SKM-1 (cell line): ENCODE measurements around the gene MXD4.

Experiments used
- DNase-seq: peaks from one replicate; lab custom pipeline; 2025; ENCODE audit not compliant: unreplicated experiment; lab: John Stamatoyannopoulos, UW

Gene MXD4

DNA sequence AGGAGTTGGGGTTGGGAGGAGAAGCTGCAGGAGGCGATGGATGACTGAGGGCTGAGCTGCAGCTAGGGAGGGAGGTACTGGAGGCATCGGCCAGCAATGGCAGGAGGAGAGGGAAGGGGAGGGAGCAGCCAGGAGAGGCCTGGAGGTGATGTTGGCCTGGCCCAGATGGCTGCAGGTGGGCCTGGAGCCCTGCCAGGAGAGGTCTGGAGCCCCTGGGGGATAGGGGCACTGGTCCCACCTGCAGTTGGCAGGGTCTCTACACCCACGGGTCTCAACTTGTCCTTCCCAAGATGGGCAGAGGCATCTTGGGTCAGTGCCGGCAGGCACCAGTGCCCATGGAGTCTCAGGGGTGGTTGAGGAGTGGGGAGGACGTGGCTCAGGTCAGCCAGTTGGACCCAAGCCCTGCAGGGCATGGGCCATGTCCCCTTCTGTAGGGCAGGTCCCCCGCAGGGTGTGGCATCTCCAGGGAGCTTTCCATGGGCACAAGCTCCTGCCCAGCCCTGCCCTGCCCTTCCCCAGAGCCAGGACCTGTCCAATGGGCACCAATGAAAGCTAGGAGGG is 2.7 kb upstream of the MXD4 start:
- no peak for DNase-seq

DNA sequence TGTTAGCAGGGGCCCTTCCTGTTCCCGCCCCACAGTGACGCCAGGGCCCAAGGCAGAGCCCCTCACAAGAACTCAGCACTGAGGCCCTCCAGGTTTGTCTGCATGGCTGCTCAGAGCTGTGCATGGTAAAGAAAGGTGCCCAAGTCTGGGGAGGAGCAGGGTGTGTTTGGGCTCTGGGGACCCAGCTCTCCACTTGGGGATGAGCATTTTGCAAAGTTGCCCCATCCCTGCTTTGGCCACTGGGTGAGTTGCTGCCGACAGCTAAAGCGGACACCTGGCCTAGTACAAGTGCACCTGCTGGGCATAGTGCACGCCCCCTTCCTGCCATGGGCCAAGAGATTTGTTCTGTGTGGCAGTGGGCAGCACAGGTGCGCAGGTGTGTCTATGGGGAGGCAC is 2.0 kb upstream of the MXD4 start:
- DNase-seq: no peak

DNA sequence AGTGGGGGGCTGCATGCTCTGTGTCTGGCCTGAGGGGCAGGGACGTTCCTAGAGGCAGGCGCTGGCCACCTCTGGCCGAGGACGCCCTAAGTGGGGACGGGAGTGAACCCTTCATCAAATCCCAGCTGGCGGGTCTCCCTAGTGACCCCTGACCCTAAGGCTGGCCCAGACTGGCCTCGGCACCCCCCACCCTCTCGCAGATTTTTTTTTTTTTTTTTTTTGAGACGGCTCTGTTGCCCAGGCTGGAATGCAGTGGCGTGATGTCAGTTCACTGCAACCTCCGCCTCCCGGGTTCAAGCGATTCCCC is 988 bp upstream of the MXD4 start:
- no peak for DNase-seq

DNA sequence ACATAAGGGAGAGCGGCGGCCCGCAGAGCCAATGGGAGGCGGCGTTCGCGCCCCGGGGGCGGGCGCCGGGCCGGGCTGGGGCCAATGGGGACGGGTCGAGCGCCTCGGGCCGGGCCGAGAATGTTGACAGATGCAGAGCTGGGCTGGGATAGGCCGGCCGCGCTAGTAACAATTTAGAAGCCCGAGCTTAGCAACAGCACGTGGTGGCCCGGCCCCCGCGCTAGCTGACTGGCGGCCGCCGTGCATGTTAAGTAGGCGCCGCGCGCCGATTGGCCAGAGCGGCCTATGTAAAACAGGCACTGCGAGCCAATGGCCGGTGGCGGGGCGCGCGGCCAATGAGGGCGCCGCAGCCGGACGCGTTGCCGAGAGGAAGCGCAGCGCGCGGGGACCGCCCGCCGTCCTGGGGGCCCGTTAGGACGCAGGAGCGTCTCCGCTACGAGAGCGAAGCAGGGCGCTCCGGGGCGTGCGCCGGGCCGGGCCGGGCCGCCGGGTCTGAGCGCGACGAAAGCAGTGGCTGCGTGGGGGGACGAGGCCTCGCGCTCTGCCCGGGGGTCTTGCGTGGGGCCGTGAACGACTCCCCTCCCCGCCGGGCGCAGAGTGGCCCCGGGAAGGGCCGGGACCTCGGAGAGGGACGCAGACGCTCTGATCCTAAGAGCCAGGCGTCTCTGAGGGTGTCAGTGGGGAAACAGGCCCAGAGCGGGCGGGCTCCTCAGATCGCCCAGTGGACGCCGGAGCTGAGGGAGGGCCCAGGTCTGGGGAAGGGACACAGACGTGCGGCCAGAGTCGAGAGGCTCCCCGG is 435 bp upstream of the MXD4 start:
- DNase-seq: peak; percentile 99

DNA sequence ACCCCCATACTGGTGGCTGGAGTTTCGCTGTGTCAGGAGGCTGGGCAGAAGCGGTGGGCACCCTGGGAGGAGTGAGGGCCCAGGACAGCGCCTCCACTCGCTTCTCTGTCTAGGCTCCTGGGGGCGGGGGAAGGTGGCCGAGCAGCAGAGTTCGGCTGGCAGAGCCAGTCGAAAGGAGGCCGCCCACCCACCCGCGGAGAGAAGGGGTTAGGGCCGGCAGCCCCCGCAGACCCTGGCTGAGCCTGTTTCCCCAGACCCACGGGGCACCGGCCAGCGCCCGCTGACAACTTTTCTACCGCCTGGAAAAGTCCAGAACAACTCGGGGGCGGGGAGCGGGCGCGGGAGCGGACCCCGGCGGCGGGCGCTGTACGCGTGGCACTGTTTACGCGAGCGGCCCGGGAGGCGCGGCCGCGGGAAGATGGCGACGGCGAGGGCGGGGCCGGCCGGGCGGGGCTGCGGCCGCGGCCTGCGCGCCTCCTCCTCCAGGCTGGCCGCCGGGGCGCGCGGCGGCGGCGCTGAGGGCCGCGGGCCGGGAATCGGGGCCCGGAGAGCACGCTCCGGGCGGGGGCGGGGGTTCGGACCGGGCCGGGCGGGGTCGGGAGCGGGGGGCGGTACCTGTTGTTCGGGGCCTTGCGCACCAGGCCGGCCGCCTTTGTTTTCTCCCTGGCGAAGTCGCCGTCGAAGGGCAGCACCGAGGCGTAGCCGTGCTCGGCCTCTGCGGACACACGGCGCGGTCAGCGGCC is 628 bp downstream of the MXD4 start:
- DNase-seq: no peak

DNA sequence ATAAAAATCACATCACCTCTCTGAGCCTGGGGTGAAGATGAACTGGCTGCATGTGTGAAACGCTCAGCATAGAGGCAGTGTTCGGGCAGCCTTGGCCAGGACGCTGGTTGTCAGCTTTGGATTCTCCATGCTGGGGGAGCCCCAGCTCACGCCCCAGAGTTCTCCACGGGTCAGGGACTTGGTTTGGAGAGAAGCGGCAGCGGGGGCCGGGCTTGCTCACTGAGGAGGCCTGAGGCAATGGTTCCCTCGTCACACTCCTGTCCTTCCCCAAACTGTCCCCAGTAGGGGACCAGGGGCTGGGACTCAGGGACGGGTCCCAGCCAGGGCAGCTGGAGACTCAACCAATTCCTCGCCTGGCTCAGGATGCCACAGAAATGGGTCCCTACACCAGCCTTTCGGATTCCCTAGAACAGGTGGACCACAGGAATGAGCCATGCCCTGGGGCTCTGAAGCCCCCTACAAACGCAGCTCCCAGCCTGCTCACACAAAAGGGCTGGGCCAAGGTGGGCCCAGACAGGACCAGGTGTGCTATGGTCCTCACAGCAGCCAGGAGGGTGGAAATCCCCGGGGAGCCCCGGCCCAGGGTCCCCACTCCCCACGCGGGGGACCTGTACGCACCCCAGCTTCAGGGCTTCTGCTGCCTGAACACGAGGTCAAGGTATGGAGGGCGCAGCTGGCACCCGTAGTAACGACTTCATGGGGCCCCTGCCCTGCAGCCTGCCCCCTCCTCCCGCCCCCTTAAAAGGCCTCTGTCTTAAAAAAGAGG is 1.4 kb downstream of the MXD4 start:
- no peak for DNase-seq

DNA sequence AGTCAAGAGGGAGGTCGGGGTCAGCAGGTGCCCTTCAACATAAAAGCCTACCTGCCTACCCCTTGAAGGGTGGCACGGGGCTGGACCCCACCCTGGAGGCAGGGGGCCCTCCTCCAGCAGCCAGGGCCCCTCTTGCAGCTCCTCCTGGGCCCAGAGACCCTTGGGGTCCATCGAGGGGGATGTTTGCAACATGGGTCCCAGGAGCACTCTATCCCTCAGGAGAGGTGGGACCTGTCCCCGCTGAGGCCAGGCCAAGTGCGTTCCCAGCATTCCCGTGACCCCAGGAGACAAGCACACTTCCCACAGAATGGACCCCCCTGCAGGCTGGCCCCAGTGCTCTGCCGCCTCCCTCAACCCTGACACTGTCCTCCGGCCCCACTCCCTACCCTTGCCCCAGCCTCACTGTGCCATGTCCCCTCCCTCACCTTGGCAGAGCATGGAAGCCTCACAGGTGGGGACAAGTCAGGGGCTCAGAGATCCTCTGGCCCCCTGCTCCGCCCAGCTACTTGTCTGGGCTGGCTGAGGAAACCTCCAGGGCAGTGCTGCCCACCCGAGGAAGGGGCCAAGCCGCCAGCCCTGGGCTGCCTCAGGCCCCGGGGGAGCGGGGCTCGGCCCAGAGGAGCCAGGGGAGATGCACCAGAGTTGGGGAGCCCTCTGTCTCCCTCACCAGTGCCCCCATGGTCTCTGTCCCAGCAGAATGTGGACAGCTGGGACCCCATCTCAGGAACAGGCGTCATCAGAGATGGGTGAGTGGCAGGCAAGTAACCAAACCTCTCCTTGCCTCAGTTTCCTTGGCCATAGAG is 2.2 kb downstream of the MXD4 start:
- no peak for DNase-seq

DNA sequence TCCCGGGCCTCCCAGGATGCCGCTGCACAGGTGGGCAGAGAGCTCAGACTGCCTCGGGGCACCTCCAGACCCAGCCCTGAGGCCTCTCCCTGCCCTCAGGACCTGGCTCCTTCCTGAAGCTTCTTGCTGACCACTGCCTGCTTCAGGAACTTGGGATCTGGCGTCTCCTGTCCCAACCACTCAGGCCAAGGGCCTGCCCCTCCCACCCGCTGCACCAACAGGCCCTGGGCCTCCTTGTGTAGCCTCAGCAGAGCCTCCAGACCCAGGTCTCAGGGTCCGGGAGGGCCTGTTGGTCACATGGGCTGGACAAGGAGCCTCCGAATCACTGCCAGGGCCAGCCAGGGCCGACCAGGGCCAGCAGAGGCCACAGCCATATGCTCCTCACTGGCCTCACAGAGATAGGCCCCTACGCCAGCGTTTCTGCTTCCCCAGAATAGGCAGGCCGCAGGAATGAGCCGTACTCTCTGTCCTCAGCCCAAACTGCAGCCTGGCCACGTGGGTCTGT is 2.8 kb downstream of the MXD4 start:
- DNase-seq: no peak

DNA sequence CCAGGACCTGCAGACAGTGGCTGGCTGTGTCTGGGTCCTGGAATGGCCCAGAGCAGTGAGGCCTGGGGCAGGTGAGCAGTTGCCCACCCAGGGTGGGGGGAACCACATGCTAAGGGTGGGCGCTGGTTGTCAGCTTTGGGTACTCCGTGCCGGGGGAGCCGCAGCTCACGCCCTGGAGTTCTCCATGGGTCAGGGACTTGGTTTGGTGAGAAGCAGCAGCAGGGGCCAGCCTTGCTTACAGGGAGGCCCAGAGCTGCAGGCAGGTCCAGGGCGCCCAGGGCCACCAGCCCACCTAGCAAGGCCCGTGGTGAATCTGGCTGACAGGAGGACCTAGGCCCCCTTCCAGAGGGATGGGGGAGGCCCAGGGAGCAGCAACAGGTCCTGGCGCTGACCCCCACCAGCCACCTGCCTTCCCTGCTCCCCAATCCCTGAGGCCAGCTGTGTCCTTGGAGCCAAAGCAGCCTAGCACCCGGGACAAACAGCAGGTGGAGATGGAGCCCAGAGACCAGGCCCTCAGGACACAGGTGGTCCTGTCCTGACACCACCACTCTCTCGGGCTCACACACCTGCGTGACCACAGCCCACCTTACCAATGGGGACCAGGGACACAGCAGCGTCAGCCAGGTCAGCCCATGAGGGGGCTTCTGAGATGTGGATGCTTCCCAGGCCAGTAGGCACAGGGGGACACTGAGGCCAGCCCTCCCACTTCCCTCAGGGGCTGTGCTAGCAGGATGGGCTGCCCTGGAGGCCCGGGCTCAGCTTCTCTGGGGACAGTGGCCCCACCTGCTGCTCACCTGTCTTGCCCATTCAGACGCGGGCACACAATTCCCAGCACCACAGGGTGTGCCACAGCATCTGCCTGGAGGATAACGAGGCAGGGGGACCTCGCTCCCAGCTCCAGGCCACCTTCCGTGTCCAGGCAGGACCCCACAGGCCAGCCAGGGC is 3.5 kb downstream of the MXD4 start:
- no peak for DNase-seq

DNA sequence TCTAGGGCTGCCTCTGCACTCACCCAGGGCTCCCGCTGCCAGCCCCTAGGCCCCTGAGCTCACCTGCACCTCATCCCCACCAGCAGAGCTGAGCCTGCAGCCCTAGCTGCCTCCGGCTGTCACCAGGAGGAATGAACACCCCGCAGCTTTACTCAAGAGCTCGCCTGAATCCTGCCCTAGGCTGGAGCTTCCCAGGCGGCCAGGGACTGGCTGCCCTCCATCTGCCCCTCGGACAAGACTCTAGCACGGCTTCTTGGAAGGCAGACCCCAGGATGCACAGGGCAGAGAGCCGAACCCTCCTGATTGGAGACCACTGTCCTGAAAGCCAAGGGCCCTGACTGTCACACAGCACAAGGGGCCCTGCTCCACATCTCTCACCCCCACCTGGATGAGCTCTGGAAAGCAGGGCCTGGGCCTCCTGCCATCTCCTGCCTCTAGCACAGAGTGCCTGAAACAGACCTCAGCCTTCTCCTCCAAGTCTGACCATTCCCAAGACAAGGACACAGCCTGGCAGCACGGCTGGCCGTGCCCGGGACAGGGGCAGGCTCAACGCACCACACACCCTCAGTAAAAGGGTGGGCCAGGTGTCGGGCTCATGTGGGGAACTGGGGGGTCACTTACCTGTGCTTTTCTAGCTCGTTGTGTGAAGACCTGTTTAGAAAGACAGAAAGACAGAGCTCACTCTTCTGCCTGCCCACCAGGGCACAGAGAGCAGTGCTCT is 4.4 kb downstream of the MXD4 start:
- DNase-seq: no peak

DNA sequence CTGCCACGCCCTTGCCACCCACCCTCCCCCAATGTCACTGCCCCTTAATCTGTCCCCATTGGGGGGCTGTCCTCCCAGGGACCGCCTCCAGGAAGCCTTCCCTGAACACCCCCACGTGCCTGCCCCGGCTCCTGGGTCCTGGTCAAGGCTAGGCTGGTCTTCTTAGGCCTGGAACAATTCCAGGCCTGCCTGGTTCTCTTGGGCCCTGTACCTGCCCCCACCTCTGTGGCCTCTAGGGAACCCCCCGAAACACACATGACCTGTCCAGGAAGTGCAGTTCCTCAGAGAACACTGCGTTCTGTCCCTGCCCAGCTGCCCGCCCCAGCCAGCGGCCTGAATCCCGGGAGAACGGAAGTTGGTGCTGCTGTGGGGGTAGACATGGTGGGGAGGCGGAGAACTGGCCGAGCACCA is 5.1 kb downstream of the MXD4 start:
- DNase-seq: no peak

DNA sequence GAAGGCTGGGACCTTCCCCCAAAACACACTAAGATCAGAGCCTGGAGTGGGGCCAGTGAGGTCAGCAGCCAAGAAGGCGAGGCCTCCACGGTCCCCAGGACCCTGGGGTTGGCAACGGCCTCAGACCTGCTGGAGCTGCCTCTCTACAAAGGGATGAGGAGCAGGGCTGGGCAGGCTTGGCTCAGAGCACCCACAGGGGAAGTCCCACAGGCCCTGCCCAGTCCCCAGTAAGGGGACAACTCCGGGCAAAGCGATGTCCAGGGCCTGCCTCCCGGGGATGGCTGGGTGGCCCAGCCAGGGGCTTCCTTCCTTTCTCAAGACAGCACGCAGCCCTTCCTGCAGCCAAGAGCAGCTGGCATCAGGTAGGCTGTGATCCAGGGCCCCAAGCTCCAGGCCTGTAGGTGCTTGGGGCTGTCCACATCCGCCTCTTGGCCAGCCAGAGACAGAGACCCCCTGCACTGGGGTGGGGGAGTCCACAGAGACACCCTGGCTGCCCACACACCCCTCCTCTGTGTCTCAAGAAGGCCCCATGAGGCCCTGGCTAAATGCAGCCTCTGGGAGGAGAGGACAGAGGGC is 5.7 kb downstream of the MXD4 start:
- DNase-seq: no peak

DNA sequence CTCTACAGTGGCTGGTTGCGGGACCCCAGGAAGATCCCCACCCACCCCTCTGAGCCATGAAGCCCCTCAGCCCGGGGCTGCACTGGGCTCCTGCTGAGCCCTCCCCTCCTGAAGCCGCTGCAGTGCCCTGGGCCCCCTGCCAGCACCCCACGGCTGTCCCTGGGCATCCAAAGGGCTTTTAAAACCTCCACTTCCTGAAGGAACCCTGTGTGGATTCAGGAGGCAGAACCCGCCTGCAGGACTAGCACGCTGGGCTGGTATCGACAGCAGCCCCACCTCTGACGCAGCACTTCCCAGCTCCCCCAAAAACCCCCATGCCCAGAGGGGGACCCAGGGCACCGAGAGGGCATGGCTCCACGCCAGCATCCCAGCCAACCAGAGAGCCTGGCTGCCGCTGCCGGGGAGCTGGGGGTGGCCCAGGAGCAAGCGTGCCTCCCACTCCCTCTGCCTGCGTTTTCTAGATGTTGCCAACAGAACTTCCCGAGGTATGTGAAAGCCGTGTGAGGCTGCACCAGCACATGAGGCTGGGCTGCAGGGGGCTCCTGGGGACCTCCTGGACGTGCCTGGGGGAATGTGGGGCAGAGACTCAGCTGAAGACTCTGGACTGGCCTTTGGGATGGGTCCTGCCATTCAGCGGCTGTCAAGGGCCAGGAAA is 6.3 kb downstream of the MXD4 start:
- no peak for DNase-seq

DNA sequence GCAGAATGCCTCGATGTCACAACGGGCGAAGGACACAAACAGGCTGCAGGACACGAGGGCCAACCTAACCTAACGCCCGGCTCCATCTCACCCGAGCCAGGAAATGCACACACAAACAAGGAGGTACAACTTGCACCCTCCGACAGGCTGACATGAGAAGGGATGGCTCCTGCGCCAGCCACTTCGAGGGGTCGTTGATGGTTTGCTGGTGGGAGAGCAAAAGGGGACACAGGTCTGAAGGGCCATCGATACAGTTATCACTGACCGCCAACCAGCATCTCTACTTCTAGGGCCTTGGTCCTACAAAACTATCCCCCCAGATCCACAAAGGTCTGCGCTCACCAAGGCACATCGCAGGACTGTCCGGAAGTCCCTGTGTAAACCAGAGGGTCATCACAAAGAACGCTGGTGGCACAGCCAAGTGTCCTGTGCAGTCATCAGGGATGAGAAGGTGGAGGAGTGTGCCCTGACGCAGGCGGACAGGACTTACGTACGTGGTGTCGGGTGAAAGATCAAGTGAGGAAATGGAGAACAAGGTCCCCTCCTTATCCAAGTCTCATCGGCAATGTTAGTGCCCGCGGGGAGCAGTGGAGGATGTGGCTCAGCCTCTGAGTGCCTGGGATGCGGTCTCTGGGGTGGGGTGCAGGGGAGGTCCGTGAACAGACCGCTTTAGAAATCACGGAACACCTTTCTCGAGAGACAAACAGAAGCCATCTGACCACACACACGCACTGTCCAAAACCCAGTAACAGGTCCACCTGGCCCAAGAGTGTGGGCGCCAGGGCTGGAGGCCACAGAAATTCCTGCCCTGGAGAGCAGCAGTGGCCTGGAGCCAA is 7.0 kb downstream of the MXD4 start:
- DNase-seq: no peak

DNA sequence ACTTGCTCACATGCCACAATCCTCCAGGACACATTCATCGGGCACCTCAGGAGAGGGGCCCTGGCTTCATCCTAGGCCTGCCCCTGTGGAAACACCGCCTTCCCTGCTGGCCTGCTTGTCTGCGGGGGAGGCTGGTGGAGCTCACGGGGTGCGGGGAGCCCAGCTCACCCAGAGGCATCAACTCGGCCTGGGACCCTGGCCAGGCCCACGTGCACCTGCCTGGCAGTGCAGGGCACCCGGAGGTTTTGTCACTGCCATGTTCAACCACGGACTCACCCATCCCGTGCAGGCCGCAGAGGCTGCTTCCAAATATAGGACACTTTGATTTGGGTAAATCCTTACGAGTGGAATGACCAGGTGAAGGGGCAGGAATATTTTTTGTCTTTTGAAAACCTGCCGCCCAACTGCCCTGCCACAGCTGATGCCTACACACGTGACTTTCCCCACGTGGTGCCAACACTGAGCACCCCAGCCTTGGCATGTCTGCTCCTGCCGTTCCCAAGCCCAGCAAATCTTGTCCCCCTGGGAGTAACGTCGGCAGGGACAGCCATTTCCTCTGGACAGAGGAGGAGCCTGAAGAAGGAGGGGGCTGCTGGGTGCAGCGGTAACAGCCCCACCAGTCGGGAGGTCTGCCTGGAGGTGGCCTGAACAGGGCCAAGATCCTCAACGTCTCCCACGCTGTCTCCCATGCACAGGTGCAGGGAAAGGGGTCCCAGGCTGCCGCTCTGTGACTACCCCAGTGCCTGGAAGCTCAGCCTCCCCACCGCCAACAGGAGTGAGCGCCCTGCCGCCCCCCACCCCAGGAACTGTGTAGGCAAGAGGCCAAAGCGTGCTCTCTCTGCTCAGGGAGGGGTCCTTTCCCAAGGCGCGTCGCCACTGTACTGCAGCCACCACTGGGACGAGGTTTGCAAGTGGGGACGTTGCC is 8.5 kb downstream of the MXD4 start:
- no peak for DNase-seq

DNA sequence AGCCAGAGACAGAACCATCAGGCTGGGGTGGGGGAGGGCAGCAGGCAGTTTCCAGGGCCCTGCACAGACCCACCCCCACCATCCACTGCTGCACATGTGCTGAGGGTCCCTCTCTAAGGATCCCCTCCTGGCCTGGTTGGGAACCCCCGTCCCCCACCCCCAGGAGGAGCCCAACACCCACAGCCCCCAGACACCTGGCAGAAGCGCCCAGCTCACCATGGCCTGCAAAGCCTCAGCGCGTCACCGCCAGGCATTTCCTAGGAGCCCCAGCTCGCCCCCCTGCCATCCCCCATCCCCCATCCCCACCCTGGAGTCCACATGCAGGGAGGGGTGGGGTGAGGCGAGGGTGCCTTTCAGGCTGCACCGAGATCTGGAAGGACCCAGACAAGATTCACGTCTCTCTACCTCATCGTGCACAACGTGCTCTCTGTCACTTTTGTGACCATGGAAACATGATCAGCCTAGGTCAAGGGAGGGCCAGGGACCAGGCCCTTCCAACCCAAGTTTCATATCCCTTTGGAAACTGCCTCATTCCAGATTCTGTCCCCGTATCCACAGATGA is 9.3 kb downstream of the MXD4 start:
- no peak for DNase-seq
